ENCODE measurements around the gene PARD6B.
"Not testable (repeated sequence)": the region's sequence is repeated elsewhere in the genome, so short reads cannot be mapped to it uniquely, and the experiment has no call there.

PARD6B gene

DNA sequence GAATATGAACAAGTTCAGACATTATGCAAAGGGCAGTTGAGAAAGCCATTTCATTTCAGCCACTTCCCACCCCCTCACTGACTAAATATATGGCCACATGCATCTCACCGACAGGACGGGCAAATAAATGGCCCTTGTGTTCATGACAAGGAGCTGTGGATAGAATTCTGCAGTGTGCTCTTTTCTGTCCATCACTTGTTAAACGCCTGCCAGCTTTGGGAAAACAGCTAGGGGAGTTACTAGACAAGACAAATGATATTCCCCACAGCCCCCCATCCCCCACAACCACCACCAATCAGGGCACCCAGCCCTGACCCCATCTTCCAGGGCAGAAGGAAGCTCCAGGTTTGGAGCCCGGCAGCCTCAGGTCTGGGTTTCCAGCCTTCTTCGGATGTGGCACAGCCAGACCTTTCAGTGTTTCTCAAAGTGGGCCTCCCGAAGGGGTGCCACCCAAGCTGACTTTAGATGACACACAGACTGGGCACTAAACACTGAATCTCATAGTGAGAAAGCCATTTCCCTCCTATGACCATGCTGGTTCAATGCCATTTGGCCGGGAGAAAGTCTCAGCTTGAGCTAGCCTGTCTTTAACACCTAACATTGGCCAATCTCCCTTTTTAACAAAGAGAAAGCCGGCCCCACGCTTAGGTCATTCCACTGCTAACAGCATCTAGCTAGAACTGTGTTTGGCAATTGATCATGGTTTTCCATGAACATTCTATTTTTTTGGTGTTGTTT, 36.1 kb upstream of the PARD6B start:
- no peak for DNase-seq (ENCODE audit: low read depth)
- H3K4me3 ChIP-seq (ENCODE audit: low read depth, low read length), result no peak overlapping the region
- TF ChIP-seq, protein P1, sequence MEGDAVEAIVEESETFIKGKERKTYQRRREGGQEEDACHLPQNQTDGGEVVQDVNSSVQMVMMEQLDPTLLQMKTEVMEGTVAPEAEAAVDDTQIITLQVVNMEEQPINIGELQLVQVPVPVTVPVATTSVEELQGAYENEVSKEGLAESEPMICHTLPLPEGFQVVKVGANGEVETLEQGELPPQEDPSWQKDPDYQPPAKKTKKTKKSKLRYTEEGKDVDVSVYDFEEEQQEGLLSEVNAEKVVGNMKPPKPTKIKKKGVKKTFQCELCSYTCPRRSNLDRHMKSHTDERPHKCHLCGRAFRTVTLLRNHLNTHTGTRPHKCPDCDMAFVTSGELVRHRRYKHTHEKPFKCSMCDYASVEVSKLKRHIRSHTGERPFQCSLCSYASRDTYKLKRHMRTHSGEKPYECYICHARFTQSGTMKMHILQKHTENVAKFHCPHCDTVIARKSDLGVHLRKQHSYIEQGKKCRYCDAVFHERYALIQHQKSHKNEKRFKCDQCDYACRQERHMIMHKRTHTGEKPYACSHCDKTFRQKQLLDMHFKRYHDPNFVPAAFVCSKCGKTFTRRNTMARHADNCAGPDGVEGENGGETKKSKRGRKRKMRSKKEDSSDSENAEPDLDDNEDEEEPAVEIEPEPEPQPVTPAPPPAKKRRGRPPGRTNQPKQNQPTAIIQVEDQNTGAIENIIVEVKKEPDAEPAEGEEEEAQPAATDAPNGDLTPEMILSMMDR (IDR thresholded peaks at IDR 0.05; ENCODE audit: low read depth, low read length, missing control alignments), result no peak

DNA sequence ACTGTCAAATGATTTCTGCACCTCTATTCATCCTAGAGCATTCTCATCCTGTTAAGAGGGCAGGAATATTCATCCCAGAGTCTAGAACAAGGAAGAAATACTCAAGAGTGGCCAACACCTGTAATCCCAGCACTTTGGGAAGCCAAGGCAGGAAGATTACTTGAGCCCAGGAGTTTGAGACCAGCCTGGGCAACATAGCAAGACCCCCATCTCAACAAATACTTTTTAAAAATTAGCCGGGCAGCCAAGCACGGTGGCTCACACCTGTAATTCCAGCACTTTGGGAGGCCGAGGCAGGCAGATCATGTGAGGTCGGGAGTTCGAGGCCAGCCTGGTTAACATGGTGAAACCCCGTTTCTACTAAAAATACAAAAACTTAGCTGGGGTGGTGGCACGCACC, 33.1 kb upstream of the PARD6B start:
- not testable (repeated sequence) for H3K4me3 ChIP-seq (ENCODE audit: low read depth, low read length); DNase-seq (ENCODE audit: low read depth)

DNA sequence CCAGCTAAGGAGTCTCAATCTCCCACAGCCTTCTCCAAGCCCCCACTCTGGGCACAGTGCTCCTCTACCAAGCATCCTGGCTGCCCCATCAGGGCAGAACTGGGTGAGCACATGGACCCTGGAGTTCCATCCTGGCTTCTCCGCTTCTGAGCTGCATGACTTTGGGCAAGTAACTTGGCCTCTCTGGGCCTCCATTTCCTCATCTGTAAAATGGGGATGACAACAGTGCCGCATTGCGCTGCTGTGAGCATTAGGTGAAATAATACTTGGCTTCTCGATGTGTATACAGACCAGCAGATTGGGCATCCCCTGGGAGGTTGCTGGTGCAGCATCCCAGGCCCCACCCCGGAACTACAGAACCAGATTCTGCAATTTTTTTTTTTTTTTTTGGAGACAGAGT, 31.7 kb upstream of the PARD6B start:
- no peak for DNase-seq (ENCODE audit: low read depth)
- H3K4me3 ChIP-seq (ENCODE audit: low read depth, low read length), result no peak overlapping the region
- TF ChIP-seq, protein P1 (IDR thresholded peaks at IDR 0.05; ENCODE audit: low read depth, low read length, missing control alignments), result no peak

DNA sequence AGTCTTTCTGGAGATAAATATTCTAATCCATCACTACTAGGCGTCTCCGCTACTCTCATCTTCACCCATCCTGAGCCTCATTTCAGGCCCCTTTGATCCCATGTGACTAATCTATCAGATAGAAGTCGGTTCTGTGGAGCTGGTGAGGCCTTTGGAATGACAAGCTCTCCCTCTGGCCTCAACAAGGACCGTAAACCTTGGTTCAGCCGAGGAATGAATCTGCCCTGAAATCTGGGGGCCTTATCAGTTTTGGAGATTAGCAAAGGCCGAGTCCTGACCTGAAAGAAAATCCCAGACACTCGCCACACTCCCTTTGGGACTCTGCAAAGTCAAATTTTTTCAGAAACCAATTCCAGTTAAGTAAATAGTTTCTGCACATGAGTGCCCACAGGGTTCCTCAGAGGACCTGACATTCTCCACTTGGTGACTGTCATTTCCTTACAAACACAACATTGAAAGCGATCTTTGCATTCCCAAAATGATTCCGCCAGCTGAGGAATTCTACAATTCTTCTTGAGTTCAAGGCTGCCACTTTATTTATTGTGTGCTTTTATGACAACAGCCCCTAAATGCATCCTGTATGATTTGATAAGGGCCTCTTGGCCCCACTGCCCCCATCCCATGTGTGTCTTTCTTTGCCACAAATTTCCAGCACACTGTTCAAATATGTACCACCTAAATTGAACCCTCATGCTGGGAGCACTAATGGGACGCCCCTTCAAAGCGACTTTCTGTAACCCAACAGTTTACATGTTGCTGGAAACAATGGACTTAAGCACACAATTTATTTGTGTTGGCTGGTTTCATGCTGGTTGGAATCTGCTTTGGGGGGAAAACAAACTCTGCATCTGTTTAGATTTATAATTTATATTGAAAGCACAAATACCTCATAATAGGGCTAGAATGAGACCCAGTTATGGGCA, 30.1 kb upstream of the PARD6B start:
- TF ChIP-seq, protein P1 (IDR thresholded peaks at IDR 0.05; ENCODE audit: low read depth, low read length, missing control alignments), result no peak
- H3K4me3 ChIP-seq (ENCODE audit: low read depth, low read length), result no peak overlapping the region
- no peak for DNase-seq (ENCODE audit: low read depth)

DNA sequence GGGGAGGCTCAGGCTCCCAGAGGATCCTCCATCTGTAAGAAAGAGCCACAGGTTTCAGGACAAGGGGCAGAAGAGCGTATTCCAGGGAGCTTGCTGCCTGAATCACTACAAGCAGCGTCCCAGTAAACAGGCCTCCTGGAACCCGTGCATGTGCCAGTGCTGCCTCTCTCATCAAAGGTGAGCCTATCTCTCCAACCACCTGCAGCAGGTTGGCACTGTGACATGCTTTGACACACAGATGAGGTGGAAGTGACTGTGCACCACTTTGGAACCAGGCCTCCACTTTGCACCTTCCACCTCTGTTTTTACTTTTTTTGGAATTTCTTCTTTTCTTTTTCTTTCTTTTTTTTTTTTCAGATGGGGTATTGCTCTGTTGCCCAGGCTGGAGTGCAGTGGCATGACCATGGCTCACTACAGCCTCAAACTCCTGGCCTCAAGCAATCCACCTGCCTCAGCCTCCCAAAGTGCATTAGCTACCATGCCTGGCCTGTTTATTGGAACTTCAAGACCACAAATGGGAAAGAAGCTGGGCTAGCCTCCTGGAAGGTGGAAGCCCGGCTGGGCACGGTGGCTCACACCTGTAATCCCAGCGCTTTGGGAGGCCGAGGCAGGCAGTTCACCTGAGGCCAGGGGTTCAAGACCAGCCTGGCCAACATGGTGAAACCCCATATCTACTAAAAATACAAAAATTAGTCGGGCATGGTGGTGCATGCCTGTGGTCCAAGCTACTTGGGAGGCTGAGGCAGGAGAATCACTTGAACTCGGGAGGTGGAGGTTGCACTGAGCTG, 27.5 kb upstream of the PARD6B start:
- H3K4me3 ChIP-seq (ENCODE audit: low read depth, low read length); DNase-seq (ENCODE audit: low read depth): not testable (repeated sequence)

DNA sequence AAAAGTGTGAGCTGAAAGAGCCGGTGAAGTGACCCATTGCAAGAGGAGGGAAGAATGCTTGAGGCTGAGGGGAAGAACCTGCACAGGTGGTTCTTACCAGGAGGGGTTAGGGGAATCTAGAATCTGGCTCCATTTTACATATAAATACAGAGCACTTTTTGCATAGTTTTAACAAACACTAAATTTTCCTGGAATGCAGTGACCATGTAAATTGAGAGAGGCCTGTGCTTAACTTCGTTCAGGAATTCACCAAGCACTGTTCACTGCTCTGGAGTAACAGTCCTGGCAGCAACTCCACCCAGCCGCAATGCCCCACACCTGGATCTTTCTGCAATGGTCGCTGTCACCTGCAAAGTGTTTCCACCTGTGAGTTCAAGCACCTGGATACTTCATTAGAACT, 26.9 kb upstream of the PARD6B start:
- H3K4me3 ChIP-seq (ENCODE audit: low read depth, low read length), result no peak overlapping the region
- no peak for DNase-seq (ENCODE audit: low read depth)
- TF ChIP-seq, protein P1 (IDR thresholded peaks at IDR 0.05; ENCODE audit: low read depth, low read length, missing control alignments), result no peak

DNA sequence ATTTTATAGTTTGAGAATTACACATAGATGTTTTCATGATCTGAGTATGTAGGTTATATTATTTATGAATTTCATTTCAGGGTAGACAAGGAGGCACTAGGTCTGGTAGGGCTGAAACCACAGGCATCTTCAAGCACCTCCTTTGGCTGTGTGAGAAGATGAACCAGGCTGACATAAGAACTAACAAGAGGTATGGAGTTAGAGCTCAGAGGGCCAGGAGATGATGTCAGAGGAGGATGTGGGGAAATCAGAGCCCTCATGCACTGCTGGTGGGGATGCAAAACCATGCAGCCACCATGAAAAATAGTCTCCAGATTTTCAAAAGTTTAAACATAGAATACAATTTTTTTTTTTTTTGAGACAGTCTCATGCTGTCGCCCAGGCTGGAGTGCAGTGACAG, 26.4 kb upstream of the PARD6B start:
- DNase-seq (ENCODE audit: low read depth), result no peak
- TF ChIP-seq, protein P1 (IDR thresholded peaks at IDR 0.05; ENCODE audit: low read depth, low read length, missing control alignments), result no peak
- no peak overlapping the region for H3K4me3 ChIP-seq (ENCODE audit: low read depth, low read length)

Measured in GM12864 (cell line).